Measurements from ENCODE around the gene CDH26. TPM values are rescaled to one million over a fixed set of nuclear protein-coding genes. Genes with fewer than 3 reads are reported as not detected.

The CDH26 gene
- total and polyA plus RNA-seq, 10 of the 15 experiments (the other 5 are each of a cell fraction or from before 2014, with no cell fraction given): 0.03 to 0.19 (median 0.08) TPM; not detected in 4

- Histone ChIP-seq H2AFZ (ENCODE audit: control insufficient read depth, low read depth, low read length) (no peak overlapping the region), H3K4me1 (ENCODE audit: control insufficient read depth, insufficient read depth, low read length) (no peaks in the 10 kb centered on the region), H3K4me3 (no peak overlapping the region), H3K79me2 (ENCODE audit: control insufficient read depth, insufficient read depth, low read length) (no peaks in the 10 kb centered on the region), H3K36me3 (ENCODE audit: control insufficient read depth in 2 of 2, insufficient read depth in 2 of 2, low read length in 1 of 2) (no peaks in the 10 kb centered on the region), H4K20me1 (ENCODE audit: control insufficient read depth, insufficient read depth) (no peaks in the 10 kb centered on the region), H3K27ac (ENCODE audit: control insufficient read depth, insufficient read depth) (no peak overlapping the region), H3K4me2 (ENCODE audit: control insufficient read depth, insufficient read depth) (no peak overlapping the region), H3K9me3 (replicated peaks; ENCODE audit: control insufficient read depth, insufficient read depth, low read length) (no peaks in the 10 kb centered on the region), H3K27me3 (replicated peaks in 1 of 2; ENCODE audit: control insufficient read depth in 2 of 2, insufficient read depth in 2 of 2, low read length in 1 of 2) (no peaks in the 10 kb centered on the region), H3K9ac (ENCODE audit: control insufficient read depth, insufficient read depth, low read length) (no peak overlapping the region)
- ChIA-PET RAD21 (ENCODE audit: unreplicated experiment) (no interaction called here), POLR2A (no interaction called here), SMC1A (ENCODE audit: uncharacterized antibody, unreplicated experiment) (no interaction called here), CTCF (no interaction called here)
- intact Hi-C loops (cut with micrococcal nuclease; ENCODE audit: unreplicated experiment) (no loop called here), in situ Hi-C loops (cut with MboI) (no loop called here)
- no peak for TF ChIP-seq SMAD1 (IDR thresholded peaks at IDR 0.05; ENCODE audit: low read depth, partially characterized antibody)
- no peak for TF ChIP-seq NRF1 (conservative IDR thresholded peaks at IDR 0.05; ENCODE audit: low read depth, low read length)
- TF ChIP-seq, protein P1, sequence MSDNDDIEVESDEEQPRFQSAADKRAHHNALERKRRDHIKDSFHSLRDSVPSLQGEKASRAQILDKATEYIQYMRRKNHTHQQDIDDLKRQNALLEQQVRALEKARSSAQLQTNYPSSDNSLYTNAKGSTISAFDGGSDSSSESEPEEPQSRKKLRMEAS (IDR thresholded peaks at IDR 0.05; ENCODE audit: low read depth, low read length): no peak
- TF ChIP-seq YY1 (IDR thresholded peaks at IDR 0.05; ENCODE audit: low read depth, low read length): no peak
- TF ChIP-seq, protein P2, sequence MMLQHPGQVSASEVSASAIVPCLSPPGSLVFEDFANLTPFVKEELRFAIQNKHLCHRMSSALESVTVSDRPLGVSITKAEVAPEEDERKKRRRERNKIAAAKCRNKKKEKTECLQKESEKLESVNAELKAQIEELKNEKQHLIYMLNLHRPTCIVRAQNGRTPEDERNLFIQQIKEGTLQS (IDR thresholded peaks at IDR 0.05; ENCODE audit: borderline replicate concordance, extremely low read depth, low read depth, low read length): no peak
- TF ChIP-seq NR2C1 (IDR thresholded peaks at IDR 0.05): no peak
- BruUV-seq (replicated peaks): no TSS peak
- FAIRE-seq (no peak), DNase-seq (ENCODE audit: low read depth, low spot score) (no peak), ATAC-seq (no peak)
Measured at GRCh38 chr20:59920944-59921343, 37.3 kb upstream of the CDH26 start.

- FAIRE-seq (no peak), DNase-seq (ENCODE audit: low read depth, low spot score) (no peak), ATAC-seq (peak; percentile 32; the same call in 2 of the 3 replicates)
- BruUV-seq (replicated peaks): no TSS peak
- Histone ChIP-seq H3K27me3 (replicated peaks in 1 of 2; ENCODE audit: control insufficient read depth in 2 of 2, insufficient read depth in 2 of 2, low read length in 1 of 2) (no peaks in the 10 kb centered on the region), H2AFZ (ENCODE audit: control insufficient read depth, low read depth, low read length) (no peak overlapping the region), H3K36me3 (ENCODE audit: control insufficient read depth in 2 of 2, insufficient read depth in 2 of 2, low read length in 1 of 2) (no peaks in the 10 kb centered on the region), H3K9ac (ENCODE audit: control insufficient read depth, insufficient read depth, low read length) (no peak overlapping the region), H3K27ac (ENCODE audit: control insufficient read depth, insufficient read depth) (no peak overlapping the region), H3K79me2 (ENCODE audit: control insufficient read depth, insufficient read depth, low read length) (no peaks in the 10 kb centered on the region), H3K4me3 (no peak overlapping the region), H3K4me2 (ENCODE audit: control insufficient read depth, insufficient read depth) (no peak overlapping the region), H3K4me1 (ENCODE audit: control insufficient read depth, insufficient read depth, low read length) (no peaks in the 10 kb centered on the region), H4K20me1 (ENCODE audit: control insufficient read depth, insufficient read depth) (no peaks in the 10 kb centered on the region), H3K9me3 (replicated peaks; ENCODE audit: control insufficient read depth, insufficient read depth, low read length) (no peaks in the 10 kb centered on the region)
- ChIA-PET SMC1A (ENCODE audit: uncharacterized antibody, unreplicated experiment) (no interaction called here), POLR2A (no interaction called here), RAD21 (ENCODE audit: unreplicated experiment) (no interaction called here), CTCF (interaction anchor here (0.7 to 1.7 kb wide), 4 partner anchors 11 to 1534 kb away, joined by 3 to 11 read pairs (median 4); partner anchors contain the start of genes FAM217B, PPP1R3D and VAPB)
- WGBS (ENCODE audit: insufficient coverage, insufficient replicate concordance, low lambda C conversion rate, missing lambda C conversion rate): 37% methylated on average over 1 of the region's 1 CpG
- intact Hi-C loops (cut with micrococcal nuclease; ENCODE audit: unreplicated experiment): no loop called here
- in situ Hi-C loops (cut with MboI): no loop called here
- TF ChIP-seq CREB1 (IDR thresholded peaks at IDR 0.05; ENCODE audit: low read depth) (no peak), CHD4 (IDR thresholded peaks at IDR 0.05) (no peak), MTA2 (IDR thresholded peaks at IDR 0.05; ENCODE audit: low read depth) (no peak), SMAD1 (IDR thresholded peaks at IDR 0.05; ENCODE audit: low read depth, partially characterized antibody) (no peak), EGR1 (IDR thresholded peaks at IDR 0.05; ENCODE audit: borderline replicate concordance in 1 of 2, low read depth in 2 of 2, low read length in 2 of 2) (no peak), SUZ12 (IDR thresholded peaks at IDR 0.05; ENCODE audit: unreplicated experiment) (no peak)
- TF ChIP-seq, protein P3, sequence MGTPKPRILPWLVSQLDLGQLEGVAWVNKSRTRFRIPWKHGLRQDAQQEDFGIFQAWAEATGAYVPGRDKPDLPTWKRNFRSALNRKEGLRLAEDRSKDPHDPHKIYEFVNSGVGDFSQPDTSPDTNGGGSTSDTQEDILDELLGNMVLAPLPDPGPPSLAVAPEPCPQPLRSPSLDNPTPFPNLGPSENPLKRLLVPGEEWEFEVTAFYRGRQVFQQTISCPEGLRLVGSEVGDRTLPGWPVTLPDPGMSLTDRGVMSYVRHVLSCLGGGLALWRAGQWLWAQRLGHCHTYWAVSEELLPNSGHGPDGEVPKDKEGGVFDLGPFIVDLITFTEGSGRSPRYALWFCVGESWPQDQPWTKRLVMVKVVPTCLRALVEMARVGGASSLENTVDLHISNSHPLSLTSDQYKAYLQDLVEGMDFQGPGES (IDR thresholded peaks at IDR 0.05): no peak
- TF ChIP-seq, protein P4, sequence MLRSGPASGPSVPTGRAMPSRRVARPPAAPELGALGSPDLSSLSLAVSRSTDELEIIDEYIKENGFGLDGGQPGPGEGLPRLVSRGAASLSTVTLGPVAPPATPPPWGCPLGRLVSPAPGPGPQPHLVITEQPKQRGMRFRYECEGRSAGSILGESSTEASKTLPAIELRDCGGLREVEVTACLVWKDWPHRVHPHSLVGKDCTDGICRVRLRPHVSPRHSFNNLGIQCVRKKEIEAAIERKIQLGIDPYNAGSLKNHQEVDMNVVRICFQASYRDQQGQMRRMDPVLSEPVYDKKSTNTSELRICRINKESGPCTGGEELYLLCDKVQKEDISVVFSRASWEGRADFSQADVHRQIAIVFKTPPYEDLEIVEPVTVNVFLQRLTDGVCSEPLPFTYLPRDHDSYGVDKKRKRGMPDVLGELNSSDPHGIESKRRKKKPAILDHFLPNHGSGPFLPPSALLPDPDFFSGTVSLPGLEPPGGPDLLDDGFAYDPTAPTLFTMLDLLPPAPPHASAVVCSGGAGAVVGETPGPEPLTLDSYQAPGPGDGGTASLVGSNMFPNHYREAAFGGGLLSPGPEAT (IDR thresholded peaks at IDR 0.05; ENCODE audit: low read depth): no peak
Measured at GRCh38 chr20:59923514-59923913, 34.7 kb upstream of the CDH26 start.
